Smooth muscle cell (in vitro differentiated cells): ENCODE data around the gene HAAO. TPM values are rescaled to one million over a fixed set of nuclear protein-coding genes. Genes with fewer than 3 reads are reported as not detected.

Experiments
- DNase-seq: peaks from one replicate; lab custom pipeline; 2025; ENCODE audit not compliant: unreplicated experiment; lab: John Stamatoyannopoulos, UW
- H2AFZ ChIP-seq: fragments of 200-600 bp; sonication (generic); 2 replicates; pipeline ENCODE4 v1.6.0; 2016; ENCODE audit warnings: antibody characterized with exemption, low read depth, mild to moderate bottlenecking
- H3F3A ChIP-seq: fragments of 200-600 bp; sonication (generic); 2 replicates; pipeline ENCODE4 v1.6.0; 2017; ENCODE audit warnings: antibody characterized with exemption, low read depth
- H3K27ac ChIP-seq: fragments of 200-600 bp; sonication (generic); 2 replicates; pipeline ENCODE4 v1.5.1; 2016; ENCODE audit warnings: low read depth, mild to moderate bottlenecking
- H3K27me3 ChIP-seq: fragments of 200-600 bp; sonication (generic); 2 replicates; pipeline ENCODE4 v1.6.1; 2016; ENCODE audit warnings: low read depth, mild to moderate bottlenecking
- H3K36me3 ChIP-seq: fragments of 200-600 bp; sonication (generic); 2 replicates; pipeline ENCODE4 v1.5.1; 2016; ENCODE audit warnings: low read depth
- H3K4me1 ChIP-seq: fragments of 200-600 bp; sonication (generic); 2 replicates; pipeline ENCODE4 v1.5.1; 2016; ENCODE audit warnings: low read depth
- H3K4me2 ChIP-seq: fragments of 200-600 bp; sonication (generic); 2 replicates; pipeline ENCODE4 v1.6.0; 2016; ENCODE audit warnings: mild to moderate bottlenecking
- H3K4me3 ChIP-seq: fragments of 200-600 bp; sonication (generic); 2 replicates; pipeline ENCODE4 v1.5.1; 2016; ENCODE audit warnings: mild to moderate bottlenecking
- H3K79me2 ChIP-seq: fragments of 200-600 bp; sonication (generic); 2 replicates; pipeline ENCODE4 v1.6.0; 2016; ENCODE audit warnings: low read depth, mild to moderate bottlenecking
- H3K9ac ChIP-seq: fragments of 200-600 bp; sonication (generic); 2 replicates; pipeline ENCODE4 v1.6.0; 2016; ENCODE audit warnings: low read depth
- H3K9me3 ChIP-seq: fragments of 200-600 bp; sonication (generic); replicated peaks from 2 replicates; pipeline ENCODE4 v1.5.1; 2016; ENCODE audit warnings: low read depth
- H4K20me1 ChIP-seq: fragments of 200-600 bp; sonication (generic); 2 replicates; pipeline ENCODE4 v1.6.0; 2016; ENCODE audit warnings: low read depth
- WGBS: methylation state at CpG from one replicate; pipeline ENCODE4 v1.1.7; 2016; ENCODE audit warnings: low lambda C conversion rate; 5-methylcytosine and 5-hydroxymethylcytosine counted together
- polyA plus RNA-seq: library from polyadenylated mRNA; unstranded; fragments of >200 nt; fragmentation: Nextera tagmentation; extraction: Ambion mirVana; gene quantifications from 2 replicates; pipeline ENCODE4 v1.2.1, GENCODE V29; 2016
- total RNA-seq: library from RNA; depleted of rRNA; stranded (reverse); fragments of >200 nt; gene quantifications from 2 replicates; pipeline ENCODE4 v1.2.3, GENCODE V29; 2014
- TF ChIP-seq, protein P1 (sequence below): fragments of 200-600 bp; sonication (generic); IDR thresholded peaks from 2 replicates; pipeline ENCODE4 v1.5.1; 2017; ENCODE audit warnings: borderline replicate concordance, mild to moderate bottlenecking, antibody characterized with exemption; ENCODE audit not compliant: insufficient read depth, poor library complexity, severe bottlenecking

The HAAO gene
- total and polyA plus RNA-seq, 2 experiments from 2014 or later = 4.5 to 10.3 TPM

DNA sequence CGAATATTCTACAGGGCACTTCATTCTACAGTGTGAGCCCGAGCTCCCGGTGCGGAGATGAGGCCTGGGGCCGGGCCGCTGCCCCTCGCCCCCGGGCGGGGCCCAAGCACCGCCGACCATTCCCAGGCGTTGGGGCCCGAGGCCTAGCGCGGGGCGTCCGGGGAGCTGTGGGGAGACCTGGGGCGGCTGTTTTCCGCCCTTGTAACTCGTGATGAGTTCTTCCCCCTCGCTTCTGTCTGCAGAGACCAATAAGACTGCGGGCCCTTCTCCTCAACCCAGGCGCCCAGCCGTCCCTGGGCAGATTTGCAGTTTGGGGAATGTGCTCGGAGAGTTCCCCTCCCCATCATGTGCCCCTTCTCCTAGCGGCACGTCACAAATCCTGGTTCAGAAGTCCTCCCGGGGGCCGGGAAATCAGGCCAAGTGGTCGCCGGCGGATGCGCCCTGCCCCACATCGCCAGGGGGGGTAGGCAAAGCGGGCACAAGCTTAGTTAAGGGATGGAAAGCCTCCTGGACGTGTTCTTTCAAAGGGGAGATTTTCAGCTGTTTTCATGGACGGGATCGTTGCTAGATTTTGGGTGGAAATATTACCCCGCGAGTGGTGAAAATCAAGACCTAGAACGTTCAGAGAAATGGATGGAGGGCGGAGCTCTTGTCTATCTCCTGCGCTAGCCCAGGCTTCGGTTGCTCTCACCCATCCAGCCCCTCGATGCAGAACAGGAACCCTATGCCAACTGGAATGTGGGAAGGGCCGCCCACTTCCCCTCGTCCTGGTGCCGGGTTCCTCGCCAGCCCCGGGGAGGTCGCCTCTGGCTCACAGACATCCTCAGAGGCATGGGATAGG is 18.8 kb upstream of the HAAO start:
- TF ChIP-seq, protein P1, sequence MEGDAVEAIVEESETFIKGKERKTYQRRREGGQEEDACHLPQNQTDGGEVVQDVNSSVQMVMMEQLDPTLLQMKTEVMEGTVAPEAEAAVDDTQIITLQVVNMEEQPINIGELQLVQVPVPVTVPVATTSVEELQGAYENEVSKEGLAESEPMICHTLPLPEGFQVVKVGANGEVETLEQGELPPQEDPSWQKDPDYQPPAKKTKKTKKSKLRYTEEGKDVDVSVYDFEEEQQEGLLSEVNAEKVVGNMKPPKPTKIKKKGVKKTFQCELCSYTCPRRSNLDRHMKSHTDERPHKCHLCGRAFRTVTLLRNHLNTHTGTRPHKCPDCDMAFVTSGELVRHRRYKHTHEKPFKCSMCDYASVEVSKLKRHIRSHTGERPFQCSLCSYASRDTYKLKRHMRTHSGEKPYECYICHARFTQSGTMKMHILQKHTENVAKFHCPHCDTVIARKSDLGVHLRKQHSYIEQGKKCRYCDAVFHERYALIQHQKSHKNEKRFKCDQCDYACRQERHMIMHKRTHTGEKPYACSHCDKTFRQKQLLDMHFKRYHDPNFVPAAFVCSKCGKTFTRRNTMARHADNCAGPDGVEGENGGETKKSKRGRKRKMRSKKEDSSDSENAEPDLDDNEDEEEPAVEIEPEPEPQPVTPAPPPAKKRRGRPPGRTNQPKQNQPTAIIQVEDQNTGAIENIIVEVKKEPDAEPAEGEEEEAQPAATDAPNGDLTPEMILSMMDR = no peak
- Histone ChIP-seq H3K9ac (peak overlapping the region; percentile 52), H3K27me3 (no peaks in the 10 kb centered on the region), H3F3A (no peaks in the 10 kb centered on the region), H3K36me3 (no peaks in the 10 kb centered on the region), H2AFZ (peak overlapping the region; percentile 85), H3K9me3 (no peaks in the 10 kb centered on the region), H3K4me1 (peaks cover 6% of the 10 kb centered on the region), H3K4me3 (peak overlapping the region; percentile 62), H3K79me2 (no peaks in the 10 kb centered on the region), H3K27ac (peak overlapping the region; percentile 92), H3K4me2 (peak overlapping the region; percentile 84), H4K20me1 (no peaks in the 10 kb centered on the region)
- 2% methylated on average over 32 of the region's 51 CpGs for WGBS
- peak; percentile 57 for DNase-seq

DNA sequence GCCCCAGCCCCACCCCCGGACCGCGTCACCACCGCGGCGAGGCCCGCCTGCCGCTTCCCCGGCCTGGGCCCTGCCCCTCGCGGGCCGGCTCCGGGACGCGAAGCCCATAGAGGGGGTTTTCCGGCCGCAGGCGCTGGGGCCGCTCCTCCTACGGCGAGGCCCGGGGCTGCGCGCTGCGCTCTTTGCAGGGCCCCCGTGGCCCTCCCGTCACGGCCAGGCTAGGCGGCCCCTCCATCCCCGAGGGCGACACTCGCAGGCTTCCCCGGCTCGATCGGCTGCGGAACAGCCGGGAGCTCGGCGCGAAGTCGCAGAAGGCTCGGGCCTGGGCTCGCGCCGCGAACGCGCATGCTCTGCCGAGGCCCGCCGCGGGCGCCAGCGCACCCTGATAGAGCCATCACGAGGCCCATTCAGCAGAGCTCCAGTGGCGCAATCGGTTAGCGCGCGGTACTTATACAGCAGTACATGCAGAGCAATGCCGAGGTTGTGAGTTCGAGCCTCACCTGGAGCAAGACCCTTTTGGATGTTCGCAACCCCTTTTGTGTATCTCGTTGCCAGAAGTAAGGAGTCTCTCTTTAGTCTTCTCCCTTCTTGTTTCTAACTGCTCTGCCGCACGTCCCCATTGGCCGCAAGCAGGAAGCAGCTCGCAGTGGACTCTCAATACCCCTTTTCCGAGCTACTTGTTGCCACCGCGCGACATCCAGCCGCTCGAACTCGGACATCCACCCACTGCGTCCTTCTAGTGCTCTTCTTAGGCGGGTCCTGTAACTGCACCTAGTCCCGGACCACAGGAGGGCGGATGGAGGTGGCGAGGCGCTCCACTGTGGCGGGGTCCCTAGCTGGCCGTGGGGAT is 18.0 kb upstream of the HAAO start:
- Histone ChIP-seq H3K4me3 (peak overlapping the region; percentile 62), H3K4me1 (peaks cover 6% of the 10 kb centered on the region), H3K9ac (peak overlapping the region; percentile 92), H3K9me3 (no peaks in the 10 kb centered on the region), H2AFZ (peak overlapping the region; percentile 85), H3K79me2 (no peaks in the 10 kb centered on the region), H4K20me1 (no peaks in the 10 kb centered on the region), H3K27ac (peak overlapping the region; percentile 92), H3K36me3 (no peaks in the 10 kb centered on the region), H3K4me2 (peak overlapping the region; percentile 84), H3K27me3 (no peaks in the 10 kb centered on the region), H3F3A (no peaks in the 10 kb centered on the region)
- 1% methylated on average over 78 of the region's 83 CpGs for WGBS
- TF ChIP-seq, protein P1 = no peak
- DNase-seq = peak; percentile 97

DNA sequence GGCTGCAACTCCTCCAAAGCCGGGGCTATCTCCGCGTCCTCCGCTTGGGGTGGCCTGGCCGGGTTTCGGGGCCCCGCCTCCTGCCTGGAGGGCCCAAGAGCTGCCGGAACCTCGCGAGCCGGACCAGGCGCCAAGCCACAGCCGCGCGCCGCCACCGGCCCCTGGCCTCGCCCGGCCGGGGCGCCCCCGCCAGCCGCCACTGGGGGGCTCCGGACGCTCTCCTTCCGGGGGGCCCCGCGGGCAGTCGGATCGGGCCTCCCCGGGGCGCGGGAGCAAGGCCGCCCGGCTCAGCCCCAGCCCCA is 17.4 kb upstream of the HAAO start:
- peak overlapping the region; percentile 92 for H3K27ac ChIP-seq
- WGBS = 1% methylated on average over 32 of the region's 35 CpGs
- TF ChIP-seq, protein P1 = peak; percentile 21
- H3K27me3 ChIP-seq = no peaks in the 10 kb centered on the region
- peak overlapping the region; percentile 84 for H3K4me2 ChIP-seq
- H3K79me2 ChIP-seq = no peaks in the 10 kb centered on the region
- peak overlapping the region; percentile 62 for H3K4me3 ChIP-seq
- no peaks in the 10 kb centered on the region for H3F3A ChIP-seq
- no peak for DNase-seq
- H3K4me1 ChIP-seq = peaks cover 6% of the 10 kb centered on the region
- H3K36me3 ChIP-seq = no peaks in the 10 kb centered on the region
- H3K9me3 ChIP-seq = no peaks in the 10 kb centered on the region
- H4K20me1 ChIP-seq = no peaks in the 10 kb centered on the region
- peak overlapping the region; percentile 92 for H3K9ac ChIP-seq
- H2AFZ ChIP-seq = peak overlapping the region; percentile 75
